Activated CD4-positive, alpha-beta memory T cell treated with anti-CD3 and anti-CD28 coated beads, Interleukin-2, amount 10 ng/mL, durations not matched to agents 7 days and 5 days (primary cell): Measurements from ENCODE around the gene RASAL1. TPM values are rescaled to one million over a fixed set of nuclear protein-coding genes. Genes with fewer than 3 reads are reported as not detected.
A peak's percentile ranks its signal among the peaks of the same experiment; 100 is the strongest.

Source experiments
- CTCF ChIA-PET: fragments of 350-600 bp; sonication (Branson Sonifier 250); formaldehyde crosslinking; loops from one replicate; lab custom pipeline; 2021; ENCODE audit warnings: antibody characterized with exemption, inconsistent platforms; lab: Charles Lee
- POLR2A ChIA-PET: fragments of 350-600 bp; sonication (Branson Sonifier 250); formaldehyde crosslinking; loops from one replicate; lab custom pipeline; 2021; ENCODE audit warnings: antibody characterized with exemption; lab: Charles Lee
- DNase-seq: peaks from one replicate; pipeline ENCODE4 v3.0.0-alpha.2; 2020
- H3K27ac Mint-ChIP-seq: one replicate; pipeline ENCODE4 v1.8.0; 2021; ENCODE audit warnings: mild to moderate bottlenecking, mixed read lengths
- H3K27me3 Mint-ChIP-seq: one replicate; pipeline ENCODE4 v1.8.0; 2021; ENCODE audit warnings: mixed read lengths
- H3K36me3 Mint-ChIP-seq: one replicate; pipeline ENCODE4 v1.8.0; 2021; ENCODE audit warnings: low read depth, mixed read lengths
- H3K4me1 Mint-ChIP-seq: one replicate; pipeline ENCODE4 v1.8.0; 2021; ENCODE audit warnings: mixed read lengths
- H3K4me3 Mint-ChIP-seq: one replicate; pipeline ENCODE4 v1.8.0; 2021; ENCODE audit warnings: mild to moderate bottlenecking, mixed read lengths
- H3K9me3 Mint-ChIP-seq: one replicate; pipeline ENCODE4 v1.8.0; 2021; ENCODE audit warnings: mixed read lengths
- total RNA-seq, 2 experiments: library from RNA; stranded (reverse); gene quantifications; one replicate each; pipeline ENCODE4 v1.2.3, GENCODE V29; 2021

Gene RASAL1
- total RNA-seq, 2 experiments from 2014 or later, result 0.10 to 0.35 TPM

DNA sequence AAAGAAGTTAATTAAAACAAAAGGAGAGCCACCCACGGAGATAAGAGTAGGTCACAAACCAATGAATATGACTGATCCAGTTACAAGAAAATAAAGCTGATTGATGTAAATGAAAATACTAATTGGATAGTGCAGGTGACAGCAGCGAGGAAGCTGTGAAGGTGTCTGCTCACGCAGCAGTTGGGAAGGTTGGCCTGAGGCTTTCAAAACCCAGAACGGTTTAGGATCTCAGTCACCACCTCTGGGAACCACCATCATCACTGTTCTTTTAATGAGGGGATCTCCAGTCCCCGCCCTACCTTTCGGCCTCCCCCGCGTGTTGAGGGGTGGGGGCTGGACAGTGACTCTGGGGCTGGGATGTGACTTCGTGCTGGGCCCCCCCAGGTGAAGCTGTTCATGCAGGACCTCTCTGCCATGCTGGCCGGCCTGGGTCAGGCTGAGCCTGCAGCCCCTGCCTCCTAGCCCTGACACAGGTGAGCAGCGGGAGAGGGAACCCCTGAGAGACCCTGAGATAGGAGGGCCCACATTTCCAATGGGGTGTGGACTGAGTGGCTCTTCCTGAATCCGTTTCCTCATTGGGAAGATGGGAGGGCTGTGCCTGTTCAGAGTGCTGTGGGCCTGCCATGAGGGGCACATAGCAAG, 21.8 kb upstream of the RASAL1 start:
- Mint-ChIP-seq H3K9me3 (no peaks in the 10 kb centered on the region), H3K36me3 (peaks cover 30% of the 10 kb centered on the region), H3K27me3 (peaks cover 17% of the 10 kb centered on the region), H3K4me1 (peaks cover 14% of the 10 kb centered on the region), H3K4me3 (no peak overlapping the region), H3K27ac (no peak overlapping the region)
- no peak for DNase-seq
- ChIA-PET POLR2A (interaction anchor here (0.9 kb wide), 1 partner anchor 25 kb away, joined by 3 read pairs; no protein-coding TSS in a partner anchor), CTCF (no interaction called here)

- H3K4me1 Mint-ChIP-seq, result peaks cover 18% of the 10 kb centered on the region
- ChIA-PET CTCF (interaction anchor here (1.7 to 5.6 kb wide), 2 partner anchors 10 to 18 kb away, joined by 4 to 38 read pairs; no protein-coding TSS in a partner anchor), POLR2A (interaction anchor here (1.1 kb wide), 1 partner anchor 29 kb away, joined by 3 read pairs; the partner anchor contains the start of gene DDX54)
- no peaks in the 10 kb centered on the region for H3K9me3 Mint-ChIP-seq
- DNase-seq, result no peak
- peaks cover 25% of the 10 kb centered on the region for H3K27me3 Mint-ChIP-seq
- H3K27ac Mint-ChIP-seq, result no peak overlapping the region
- H3K36me3 Mint-ChIP-seq, result peaks cover 18% of the 10 kb centered on the region
- H3K4me3 Mint-ChIP-seq, result no peak overlapping the region
Measured at GRCh38 chr12:113155646-113156045, 20.1 kb upstream of the RASAL1 start.

- Mint-ChIP-seq H3K36me3 (peaks cover 15% of the 10 kb centered on the region), H3K27ac (no peak overlapping the region), H3K27me3 (peaks cover 29% of the 10 kb centered on the region), H3K4me1 (peaks cover 18% of the 10 kb centered on the region), H3K4me3 (no peak overlapping the region), H3K9me3 (no peaks in the 10 kb centered on the region)
- CTCF ChIA-PET, result interaction anchor here (1.7 to 5.6 kb wide), 2 partner anchors 10 to 18 kb away, joined by 4 to 38 read pairs; no protein-coding TSS in a partner anchor
- no peak for DNase-seq
- POLR2A ChIA-PET, result interaction anchor here (1.1 kb wide), 1 partner anchor 30 kb away, joined by 3 read pairs; the partner anchor contains the start of gene DDX54
Measured at GRCh38 chr12:113155060-113155459, 19.5 kb upstream of the RASAL1 start.

- H3K9me3 Mint-ChIP-seq, result no peaks in the 10 kb centered on the region
- H3K4me1 Mint-ChIP-seq, result peaks cover 18% of the 10 kb centered on the region
- DNase-seq, result no peak
- H3K27me3 Mint-ChIP-seq, result peaks cover 32% of the 10 kb centered on the region
- peaks cover 12% of the 10 kb centered on the region for H3K36me3 Mint-ChIP-seq
- POLR2A ChIA-PET, result interaction anchor here (1.1 to 1.5 kb wide), 4 partner anchors 17 to 176 kb away, joined by 3 to 4 read pairs (median 3); partner anchors contain the start of genes DDX54 and OAS2
- CTCF ChIA-PET, result interaction anchor here (0.7 to 5.6 kb wide), 6 partner anchors 11 to 254 kb away, joined by 4 to 38 read pairs (median 4); partner anchors contain the start of gene RASAL1
- peak overlapping the region; percentile 24 for H3K4me3 Mint-ChIP-seq
- H3K27ac Mint-ChIP-seq, result no peak overlapping the region
Measured at GRCh38 chr12:113154351-113154973, 18.9 kb upstream of the RASAL1 start.

DNA sequence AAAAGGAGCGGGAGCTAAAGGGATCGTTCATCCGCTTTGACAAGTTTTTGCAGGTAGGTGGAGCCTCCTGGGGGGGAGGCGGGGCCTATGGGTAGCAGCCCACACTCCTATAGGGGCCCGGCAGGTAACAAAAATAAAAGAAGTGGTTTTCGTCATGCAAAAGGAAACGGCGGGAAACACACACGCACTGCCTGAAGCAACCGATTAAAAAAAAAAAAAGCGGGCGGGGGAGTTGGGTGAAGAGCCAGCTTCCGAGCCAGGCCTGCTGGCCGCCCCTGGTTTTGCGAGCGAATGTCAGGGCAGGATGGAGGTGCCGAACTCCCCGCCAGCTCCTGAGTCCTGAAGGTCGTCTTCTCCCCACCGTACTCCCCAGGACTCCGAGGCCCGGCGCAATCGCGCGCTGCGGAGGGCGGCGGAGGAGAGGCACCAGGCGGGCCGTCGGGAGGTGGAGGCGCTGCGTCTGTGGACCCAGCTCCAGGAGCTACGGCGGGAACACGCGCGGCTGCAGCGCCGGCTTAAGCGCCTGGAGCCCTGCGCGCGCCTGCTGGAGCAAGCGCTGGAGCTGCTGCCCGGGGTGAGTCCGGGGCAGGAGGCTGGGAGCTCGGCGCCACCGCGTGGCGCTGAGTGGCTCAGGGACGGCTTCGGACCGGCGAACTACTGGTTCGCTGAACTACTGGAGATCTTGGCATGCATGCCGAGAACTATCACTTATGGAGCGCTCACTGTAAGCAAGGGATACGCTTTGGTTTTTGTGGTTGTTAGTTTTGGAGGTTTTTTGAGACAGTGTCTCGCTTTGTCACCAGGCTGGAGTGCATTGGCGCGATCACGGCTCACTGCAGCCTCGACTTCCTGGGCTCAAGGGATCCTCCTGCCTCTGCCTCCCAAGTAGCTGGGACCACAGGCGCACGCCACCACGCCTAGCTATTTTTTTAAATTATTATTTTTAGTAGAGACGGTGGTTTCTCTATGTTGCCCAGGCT, 17.6 kb upstream of the RASAL1 start:
- no peak overlapping the region for H3K27ac Mint-ChIP-seq
- peak; percentile 50 for DNase-seq
- CTCF ChIA-PET, result interaction anchor here (0.6 to 5.6 kb wide), 16 partner anchors 8 to 1991 kb away, joined by 3 to 38 read pairs (median 4); partner anchors contain the start of genes OAS2, RASAL1 and SLC8B1
- peaks cover 5% of the 10 kb centered on the region for H3K36me3 Mint-ChIP-seq
- POLR2A ChIA-PET, result interaction anchor here (0.6 to 1.5 kb wide), 6 partner anchors 15 to 55 kb away, joined by 3 to 4 read pairs (median 4); partner anchors contain the start of gene RITA1
- H3K27me3 Mint-ChIP-seq, result peaks cover 32% of the 10 kb centered on the region
- peak overlapping the region; percentile 68 for H3K4me3 Mint-ChIP-seq
- peaks cover 18% of the 10 kb centered on the region for H3K4me1 Mint-ChIP-seq
- no peaks in the 10 kb centered on the region for H3K9me3 Mint-ChIP-seq

DNA sequence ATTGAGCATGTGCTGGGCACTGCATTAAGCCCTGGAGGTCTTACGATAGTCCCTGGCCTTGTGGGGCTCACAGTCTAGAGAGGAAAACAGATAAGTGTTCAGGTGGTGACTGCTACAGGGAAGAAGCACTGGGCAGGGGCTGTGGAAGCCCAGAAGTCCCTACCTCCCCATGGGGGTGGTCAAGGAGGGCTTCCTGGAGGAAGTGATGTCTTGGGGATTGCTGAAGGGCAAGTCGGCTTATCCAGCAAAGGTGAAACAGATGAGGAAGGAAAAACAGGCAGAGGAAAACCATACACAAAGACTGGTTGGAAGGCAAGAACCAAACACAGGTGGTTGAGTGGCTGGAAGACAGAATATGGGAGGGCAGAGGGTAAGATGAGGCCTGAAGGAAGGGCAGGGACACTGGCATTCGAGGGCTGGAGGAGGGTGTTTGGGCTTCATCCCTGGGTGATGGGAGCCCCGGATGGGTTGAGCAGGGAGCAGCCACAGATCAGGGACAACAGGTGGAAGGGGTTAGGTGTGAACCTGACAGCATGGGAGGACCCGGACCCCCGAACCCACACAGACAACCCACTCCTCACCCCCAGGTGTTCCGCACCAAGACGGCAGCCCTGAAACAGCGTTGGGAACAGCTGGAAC, 16.8 kb upstream of the RASAL1 start:
- Mint-ChIP-seq H3K27ac (no peak overlapping the region), H3K36me3 (no peaks in the 10 kb centered on the region), H3K9me3 (no peaks in the 10 kb centered on the region), H3K4me3 (peak overlapping the region; percentile 68), H3K4me1 (peaks cover 18% of the 10 kb centered on the region), H3K27me3 (peaks cover 34% of the 10 kb centered on the region)
- ChIA-PET POLR2A (interaction anchor here (0.6 to 1.5 kb wide), 4 partner anchors 27 to 55 kb away, joined by 3 to 4 read pairs (median 4); no protein-coding TSS in a partner anchor), CTCF (interaction anchor here (0.9 to 5.6 kb wide), 9 partner anchors 14 to 814 kb away, joined by 3 to 38 read pairs (median 5); partner anchors contain the start of gene RASAL1)
- no peak for DNase-seq

- CTCF ChIA-PET, result interaction anchor here (0.7 to 5.6 kb wide), 3 partner anchors 22 to 158 kb away, joined by 3 to 38 read pairs (median 4); no protein-coding TSS in a partner anchor
- POLR2A ChIA-PET, result interaction anchor here (0.6 kb wide), 1 partner anchor 20 kb away, joined by 3 read pairs; no protein-coding TSS in a partner anchor
Measured at GRCh38 chr12:113151655-113152054, 16.1 kb upstream of the RASAL1 start.

DNA sequence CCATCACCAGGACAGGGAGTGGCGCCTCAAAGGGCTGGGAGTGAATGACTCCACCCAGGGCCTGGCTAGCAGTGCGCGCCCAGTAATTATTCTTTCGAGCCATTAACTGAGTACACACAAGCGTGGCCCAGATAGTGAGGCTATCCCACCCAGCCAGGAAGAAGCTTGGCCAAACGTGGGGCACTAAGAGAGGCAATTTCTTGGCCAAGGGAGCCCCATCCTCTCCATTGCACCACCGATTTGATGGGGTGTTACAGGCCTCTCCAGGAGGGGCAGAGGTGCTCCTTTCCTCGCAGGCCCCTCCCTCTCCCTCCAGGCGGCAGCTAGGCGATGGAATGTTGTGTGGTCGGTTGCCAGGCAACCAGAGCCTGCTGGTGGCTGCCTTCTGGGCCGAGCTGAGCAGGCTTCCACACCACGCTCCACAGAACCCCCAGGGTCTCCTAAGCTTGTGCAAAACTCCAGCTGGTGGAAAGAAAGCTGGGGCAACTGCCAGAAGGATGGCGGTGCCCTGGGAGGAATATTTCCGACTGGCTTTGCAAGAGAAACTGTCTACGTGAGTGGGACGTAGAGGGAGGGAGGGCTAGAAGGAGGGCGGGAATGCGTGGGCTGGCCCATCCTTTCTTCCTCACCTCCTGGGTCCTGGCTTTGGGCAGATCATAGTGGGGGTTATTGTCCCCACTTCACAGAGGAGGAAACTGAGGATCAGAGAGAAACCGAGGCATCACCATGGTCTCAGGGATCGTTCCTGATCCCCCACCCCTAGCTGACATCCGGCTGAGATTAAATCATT, 14.0 kb upstream of the RASAL1 start, which contains the start of gene CFAP73:
Gene CFAP73, plus strand, starts transcription at position 364 of the 790 bp plus-strand sequence. Its CDS starts 134 bp downstream, at position 498.
- no peak within 1 kb of the TSS for H3K27ac Mint-ChIP-seq
- H3K4me1 Mint-ChIP-seq, result peaks cover 18% of the 10 kb centered on the region
- ChIA-PET CTCF (no interaction called here), POLR2A (no interaction called here)
- H3K9me3 Mint-ChIP-seq, result no peaks in the 10 kb centered on the region
- H3K36me3 Mint-ChIP-seq, result no peaks in the 10 kb centered on the region
- no peak within 1 kb of the TSS for H3K4me3 Mint-ChIP-seq
- H3K27me3 Mint-ChIP-seq, result peaks cover 42% of the 10 kb centered on the region
- no peak for DNase-seq

More at GRCh38 chr12:113151655-113152054, 16.1 kb upstream of the RASAL1 start:
- H3K4me1 Mint-ChIP-seq, result peaks cover 18% of the 10 kb centered on the region
- H3K27ac Mint-ChIP-seq, result no peak overlapping the region
- H3K27me3 Mint-ChIP-seq, result peaks cover 38% of the 10 kb centered on the region
- H3K4me3 Mint-ChIP-seq, result no peak overlapping the region
- no peaks in the 10 kb centered on the region for H3K36me3 Mint-ChIP-seq
- H3K9me3 Mint-ChIP-seq, result no peaks in the 10 kb centered on the region
- DNase-seq, result no peak

GRCh38 chr12:113146999-113147398, 11.4 kb upstream of the RASAL1 start:
- Mint-ChIP-seq H3K27ac (no peak overlapping the region), H3K36me3 (no peaks in the 10 kb centered on the region), H3K4me1 (peaks cover under 1% of the 10 kb centered on the region), H3K27me3 (peaks cover 21% of the 10 kb centered on the region), H3K9me3 (no peaks in the 10 kb centered on the region), H3K4me3 (no peak overlapping the region)
- CTCF ChIA-PET, result no interaction called here
- POLR2A ChIA-PET, result no interaction called here
- DNase-seq, result no peak

GRCh38 chr12:113145720-113146551, 10.4 kb upstream of the RASAL1 start:
- CTCF ChIA-PET, result interaction anchor here (0.6 to 1.6 kb wide), 4 partner anchors 7 to 180 kb away, joined by 3 to 5 read pairs (median 4); partner anchors contain the start of gene DDX54
- Mint-ChIP-seq H3K9me3 (no peaks in the 10 kb centered on the region), H3K27ac (no peak overlapping the region), H3K4me3 (no peak overlapping the region), H3K27me3 (peaks cover 18% of the 10 kb centered on the region), H3K4me1 (no peaks in the 10 kb centered on the region), H3K36me3 (no peaks in the 10 kb centered on the region)
- no peak for DNase-seq
- POLR2A ChIA-PET, result no interaction called here
